Endothelial cell of umbilical vein (primary cell): ENCODE measurements around the gene REEP3. TPM values are rescaled to one million over a fixed set of nuclear protein-coding genes. Genes with fewer than 3 reads are reported as not detected.

Experiments
- BruUV-seq: library from RNA; stranded (reverse); fragments of 400-500 nt; replicated peaks from 2 replicates; lab custom pipeline; 2021; lab: Mats Ljungman, UMichigan
- CTCF ChIA-PET: fragments of 300-600, 350-600 bp; sonication (Branson Sonifier 250); formaldehyde crosslinking; loops from one replicate; lab custom pipeline; 2021; ENCODE audit warnings: antibody characterized with exemption, inconsistent platforms; lab: Charles Lee
- POLR2A ChIA-PET: fragments of 300-600, 350-600 bp; sonication (Branson Sonifier 250); formaldehyde crosslinking; loops from one replicate; lab custom pipeline; 2021; ENCODE audit warnings: antibody characterized with exemption, inconsistent platforms; lab: Charles Lee
- DNase-seq: peaks from one replicate; pipeline ENCODE4 v3.0.0-alpha.2; 2011; ENCODE audit warnings: low read depth, low spot score
- FAIRE-seq: peaks from 2 replicates; lab custom pipeline; 2011; peaks lifted over from hg19 to GRCh38; lab: Jason Lieb, UNC
- H2AFZ ChIP-seq: 2 replicates; pipeline ENCODE4 v1.6.0; 2012; ENCODE audit warnings: low read depth, low read length, control low read depth, inconsistent platforms
- H3K27ac ChIP-seq: 2 replicates; pipeline ENCODE4 v1.5.1; 2011; ENCODE audit warnings: low read depth, mild to moderate bottlenecking, control low read depth, low read length, moderate library complexity; ENCODE audit not compliant: insufficient read depth
- H3K27me3 ChIP-seq, 2 experiments: 2 replicates each; pipeline versions ENCODE4 v1.6.0 to v1.6.1; 2011; ENCODE audit warnings: low read length in 2 of 2, mixed read lengths in 1 of 2; ENCODE audit not compliant: control insufficient read depth in 2 of 2, insufficient read depth in 2 of 2
- H3K36me3 ChIP-seq, 2 experiments: 2 replicates in 1 of 2; 3 replicates in 1 of 2; pipeline ENCODE4 v1.5.1; 2011; ENCODE audit warnings: low read length in 2 of 2, mild to moderate bottlenecking in 1 of 2, moderate library complexity in 1 of 2; ENCODE audit not compliant: control insufficient read depth in 2 of 2, insufficient read depth in 2 of 2; ENCODE audit errors: extremely low read depth in 1 of 2
- H3K4me1 ChIP-seq: 3 replicates; pipeline ENCODE4 v1.5.1; 2011; ENCODE audit warnings: mild to moderate bottlenecking, low read length; ENCODE audit not compliant: control insufficient read depth, insufficient read depth; ENCODE audit errors: extremely low read depth
- H3K4me2 ChIP-seq: 2 replicates; pipeline ENCODE4 v1.6.1; 2011; ENCODE audit warnings: low read length, control low read depth, mixed read lengths; ENCODE audit not compliant: insufficient read depth
- H3K4me3 ChIP-seq, 3 experiments: fragments of 200-600 bp in 1 of 3; sonication (generic), shearing (Covaris generic) in 1 of 3; replicated peaks in 1 of 3; 2 replicates each; pipeline ENCODE4 v1.5.1; 2011 to 2016; ENCODE audit warnings: control low read depth in 3 of 3, low read length in 3 of 3, mild to moderate bottlenecking in 2 of 3, inconsistent platforms in 1 of 3, low read depth in 1 of 3, moderate library complexity in 1 of 3; ENCODE audit not compliant: insufficient read depth in 1 of 3
- H3K79me2 ChIP-seq: 2 replicates; pipeline ENCODE4 v1.6.0; 2012; ENCODE audit warnings: low read length, inconsistent platforms; ENCODE audit not compliant: control insufficient read depth, insufficient read depth
- H3K9ac ChIP-seq: replicated peaks from 2 replicates; pipeline ENCODE3; 2011; ENCODE audit warnings: low read length, control low read depth; ENCODE audit not compliant: insufficient read depth; ENCODE audit errors: extremely low read depth
- H3K9me1 ChIP-seq: replicated peaks from 3 replicates; pipeline ENCODE4 v1.6.0; 2011; ENCODE audit warnings: mild to moderate bottlenecking, low read length; ENCODE audit not compliant: control insufficient read depth, insufficient read depth; ENCODE audit errors: extremely low read depth
- H3K9me3 ChIP-seq: replicated peaks from 2 replicates; pipeline ENCODE4 v1.5.1; 2012; ENCODE audit warnings: low read length, inconsistent platforms; ENCODE audit not compliant: control insufficient read depth, insufficient read depth
- H4K20me1 ChIP-seq: replicated peaks from 2 replicates; pipeline ENCODE3; 2011; ENCODE audit warnings: mild to moderate bottlenecking, low read length; ENCODE audit not compliant: control insufficient read depth, insufficient read depth; ENCODE audit errors: extremely low read depth
- CTCF ChIP-seq, 2 donors: IDR thresholded peaks; 1 replicate in 1 of 2; 2 replicates in 1 of 2; pipeline ENCODE4 v1.5.1; 2011; ENCODE audit warnings: low read length in 2 of 2, mild to moderate bottlenecking in 2 of 2, moderate library complexity in 2 of 2, control low read depth in 1 of 2, inconsistent platforms in 1 of 2, low read depth in 1 of 2; ENCODE audit not compliant: insufficient read depth in 1 of 2; ENCODE audit errors: extremely low read depth in 1 of 2
- EZH2 ChIP-seq: IDR thresholded peaks from 2 replicates; pipeline ENCODE4 v1.6.1; 2012; ENCODE audit warnings: borderline replicate concordance, low read depth, mild to moderate bottlenecking, moderate library complexity, low read length, inconsistent platforms; ENCODE audit not compliant: severe bottlenecking
- FOS ChIP-seq: IDR thresholded peaks from 2 replicates; pipeline ENCODE4 v1.6.1; 2011; ENCODE audit warnings: mild to moderate bottlenecking, low read length, moderate library complexity, borderline replicate concordance; ENCODE audit not compliant: insufficient read depth
- GATA2 ChIP-seq: IDR thresholded peaks from 2 replicates; pipeline ENCODE4 v1.7.0; 2011; ENCODE audit warnings: low read depth, mild to moderate bottlenecking, moderate library complexity, mixed read lengths, low read length; ENCODE audit not compliant: insufficient read length, insufficient read depth
- JUN ChIP-seq: IDR thresholded peaks from 2 replicates; pipeline ENCODE4 v1.6.1; 2011; ENCODE audit warnings: borderline replicate concordance, low read depth; ENCODE audit not compliant: insufficient read length, insufficient read depth
- MAX ChIP-seq: IDR thresholded peaks from 2 replicates; pipeline ENCODE4 v1.6.1; 2011; ENCODE audit not compliant: insufficient read depth, insufficient read length
- POLR2A ChIP-seq: IDR thresholded peaks from 2 replicates; pipeline ENCODE4 v1.6.1; 2012; ENCODE audit warnings: low read depth, mild to moderate bottlenecking, control low read depth, low read length
- POLR2AphosphoS5 ChIP-seq: IDR thresholded peaks from 2 replicates; pipeline ENCODE4 v1.6.1; 2012; ENCODE audit warnings: low read depth, mild to moderate bottlenecking, control low read depth, low read length, moderate library complexity; ENCODE audit not compliant: insufficient read depth
- dilution Hi-C: fragments of 300-500 bp; cut with MboI; formaldehyde crosslinking; loops from one replicate; pipeline ENCODE4 v1.15.0; 2019; ENCODE audit warnings: low sequenced_read_pairs; ENCODE audit not compliant: extremely low pct_ligation_motif_present
- intact Hi-C: fragments of 100-400 bp; cut with micrococcal nuclease; formaldehyde crosslinking; loops from one replicate; pipeline ENCODE4 v1.10.0; 2022
- polyA plus RNA-seq, 4 experiments: library from polyadenylated mRNA; depleted of rRNA in 3 of 4; stranded (reverse) in 3 of 4; unstranded in 1 of 4; fragments of >200 nt; gene quantifications; 2 replicates each; pipeline versions ENCODE4 v1.2.1 to v1.2.3, GENCODE V29; 2011 to 2012; ENCODE audit warnings: missing spikeins in 1 of 4
- total RNA-seq: library from RNA; stranded (reverse); gene quantifications from 2 replicates; pipeline ENCODE4 v1.2.3, GENCODE V29; 2021

REEP3 gene
- total and polyA plus RNA-seq, 2 donors (not counting 3 experiments of a cell fraction or from before 2014, with no cell fraction given) = 12.3 to 48.3 TPM

GRCh38 chr10:63651864-63652263 lies 130.7 kb downstream of the REEP3 start:
- intact Hi-C loops (loop anchor here (2.0 kb wide), 1 partner anchor 15 kb away; no protein-coding TSS in a partner anchor), dilution Hi-C loops (no loop called here)
- no peaks in the 10 kb centered on the region for H3K4me1 ChIP-seq
- no peak overlapping the region for H3K9ac ChIP-seq
- BruUV-seq = no TSS peak
- no peaks in the 10 kb centered on the region for H3K27me3 ChIP-seq
- ChIA-PET POLR2A (no interaction called here), CTCF (interaction anchor here (0.7 kb wide), 1 partner anchor 9 kb away, joined by 3 read pairs; no protein-coding TSS in a partner anchor)
- FAIRE-seq = no peak
- H3K36me3 ChIP-seq = no peaks in the 10 kb centered on the region
- no peak overlapping the region for H3K4me3 ChIP-seq
- H3K27ac ChIP-seq = no peak overlapping the region
- TF ChIP-seq POLR2A = no peak
- TF ChIP-seq JUN = no peak
- no peak for TF ChIP-seq MAX
- TF ChIP-seq CTCF (IDR thresholded peaks at IDR 0.05; ENCODE audit: extremely low read depth in 1 of 2, insufficient read depth in 1 of 2, low read depth in 1 of 2, low read length in 2 of 2) = no peak
- no peak for TF ChIP-seq POLR2AphosphoS5
- TF ChIP-seq FOS = no peak
- no peak for TF ChIP-seq EZH2
- no peak for TF ChIP-seq GATA2
- no peak overlapping the region for H3K4me2 ChIP-seq
- H2AFZ ChIP-seq = no peak overlapping the region
- DNase-seq = no peak
- no peaks in the 10 kb centered on the region for H4K20me1 ChIP-seq
- H3K9me1 ChIP-seq = no peaks in the 10 kb centered on the region
- H3K9me3 ChIP-seq = no peaks in the 10 kb centered on the region
- no peaks in the 10 kb centered on the region for H3K79me2 ChIP-seq
